HG03097 (cell line): ENCODE data around the gene GALNT7.

Experiments used
- ATAC-seq: cut with Tn5 transposase; IDR thresholded peaks from one replicate; pipeline ENCODE4 v1.9.1; 2021; ENCODE audit not compliant: unreplicated experiment, low FRiP score

Gene GALNT7

GRCh38 chr4:173332963-173333657 is 164.5 kb downstream of the GALNT7 start:
- ATAC-seq: no peak

GRCh38 chr4:173333658-173334084 is 165.1 kb downstream of the GALNT7 start:
- no peak for ATAC-seq

DNA sequence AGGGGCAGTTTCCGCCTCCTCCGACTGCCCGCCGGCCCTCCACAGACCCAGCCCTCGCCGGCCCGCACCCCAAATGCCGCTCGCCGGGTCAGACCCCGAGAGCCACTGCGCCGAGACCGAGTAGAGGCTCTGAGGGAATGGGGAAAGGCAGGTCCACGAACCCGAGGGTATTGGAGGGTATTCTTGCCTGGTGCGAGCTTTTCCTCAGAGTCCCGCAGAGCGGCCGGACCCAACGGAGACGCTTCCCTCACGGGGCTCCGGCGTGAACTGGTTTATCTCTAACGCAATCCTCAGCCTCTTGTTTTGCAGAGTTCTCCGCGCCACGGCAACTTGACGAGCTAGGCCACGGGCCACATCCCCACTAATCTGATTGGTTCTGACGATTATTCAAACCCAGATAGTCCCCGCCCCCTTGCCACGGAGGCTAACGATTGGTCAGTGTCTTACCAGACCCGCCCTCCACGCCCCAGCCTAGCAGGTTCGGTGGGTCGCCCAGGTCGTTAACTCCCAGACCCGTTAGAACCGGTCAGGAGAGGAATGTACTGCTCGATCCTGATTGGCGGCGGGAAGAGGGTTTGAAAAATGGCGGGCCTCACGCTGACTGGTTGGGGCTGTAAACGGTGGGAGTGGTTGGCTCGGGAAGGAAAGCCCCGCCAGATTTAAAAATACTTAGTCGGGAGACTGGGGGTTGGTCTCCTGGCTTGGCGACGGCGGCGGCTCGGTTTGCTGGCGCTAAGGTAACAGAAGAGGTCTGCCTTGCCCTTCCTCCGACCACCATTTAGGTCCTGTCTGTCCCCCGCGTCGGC is 165.7 kb downstream of the GALNT7 start, which contains the start of gene HMGB2:
Gene HMGB2, minus strand, starts transcription at position 274 of the 806 bp plus-strand sequence. CDS start 709 bp downstream, outside the sequence.
- ATAC-seq: peak; percentile 94

- peak; percentile 41 for ATAC-seq
These were observed 166.5 kb downstream of the GALNT7 start for GRCh38 chr4:173334891-173335752.

DNA sequence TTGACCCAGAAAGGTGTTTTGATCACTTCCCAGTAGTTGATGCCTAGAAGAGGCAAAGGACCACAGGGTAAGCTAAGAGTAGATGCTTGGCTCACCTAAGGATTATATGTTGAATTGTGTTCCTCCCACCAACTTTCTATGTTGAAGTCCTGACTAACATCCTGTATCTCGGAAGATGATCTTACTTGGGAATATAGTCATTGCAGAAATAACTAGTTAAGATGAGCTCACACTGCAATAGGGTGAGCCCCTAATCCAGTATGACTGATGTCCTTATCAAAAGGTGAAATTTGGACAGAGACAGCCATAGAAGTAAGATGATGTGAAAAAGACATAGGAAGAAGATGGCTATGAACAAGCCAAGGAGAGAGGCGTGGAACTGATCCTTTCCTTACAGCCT is 168.9 kb downstream of the GALNT7 start:
- ATAC-seq: no peak

- ATAC-seq: no peak
These were observed 175.3 kb downstream of the GALNT7 start for GRCh38 chr4:173343832-173344397.

GRCh38 chr4:173345648-173346047 is 177.0 kb downstream of the GALNT7 start:
- no peak for ATAC-seq

GRCh38 chr4:173346074-173346473 is 177.5 kb downstream of the GALNT7 start:
- no peak for ATAC-seq

DNA sequence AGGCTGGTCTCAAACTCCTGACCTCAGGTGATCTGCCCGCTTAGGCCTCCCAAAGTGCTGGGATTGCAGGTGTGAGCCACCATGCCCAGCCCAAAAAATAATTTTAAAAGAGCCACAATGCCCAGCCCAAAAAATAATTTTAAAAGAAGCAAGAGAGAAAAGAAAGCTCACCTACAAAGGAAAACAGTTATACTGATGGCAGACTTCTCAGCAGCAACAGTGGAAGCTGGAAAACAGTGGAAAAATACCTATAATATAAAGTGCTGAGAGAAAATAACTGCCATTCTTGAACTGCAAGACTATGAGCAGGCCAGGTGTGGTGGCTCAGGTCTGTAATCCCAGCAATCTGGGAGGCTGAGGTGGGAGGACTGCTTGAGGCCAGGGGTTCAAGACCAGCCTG is 178.9 kb downstream of the GALNT7 start:
- no peak for ATAC-seq

- no peak for ATAC-seq
These were observed 189.3 kb downstream of the GALNT7 start for GRCh38 chr4:173357939-173358338.

GRCh38 chr4:173360587-173361221 is 192.1 kb downstream of the GALNT7 start:
- no peak for ATAC-seq

DNA sequence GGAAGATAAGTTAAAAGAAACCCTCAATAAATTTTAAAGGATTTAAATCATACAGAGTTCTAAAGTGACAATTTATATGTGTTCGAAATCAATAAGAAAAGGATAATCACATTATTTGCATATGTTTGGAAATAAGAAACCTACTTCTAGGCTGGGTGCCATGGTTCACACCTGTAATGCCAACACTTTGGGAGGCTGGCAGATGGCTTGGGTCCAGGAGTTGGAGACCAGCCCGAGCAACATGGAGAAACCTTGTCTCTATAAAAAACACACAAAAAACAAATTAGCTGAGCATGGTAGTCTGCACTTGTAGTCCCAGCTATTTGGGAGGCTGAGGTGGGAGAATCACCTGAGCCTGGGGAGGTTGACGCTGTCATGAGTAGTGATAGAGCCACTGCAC is 194.1 kb downstream of the GALNT7 start:
- no peak for ATAC-seq

- no peak for ATAC-seq
These were observed 196.9 kb downstream of the GALNT7 start for GRCh38 chr4:173365359-173365996.

- ATAC-seq: no peak
These were observed 198.7 kb downstream of the GALNT7 start for GRCh38 chr4:173367285-173367684.

- no peak for ATAC-seq
These were observed 199.3 kb downstream of the GALNT7 start for GRCh38 chr4:173367946-173368345.

DNA sequence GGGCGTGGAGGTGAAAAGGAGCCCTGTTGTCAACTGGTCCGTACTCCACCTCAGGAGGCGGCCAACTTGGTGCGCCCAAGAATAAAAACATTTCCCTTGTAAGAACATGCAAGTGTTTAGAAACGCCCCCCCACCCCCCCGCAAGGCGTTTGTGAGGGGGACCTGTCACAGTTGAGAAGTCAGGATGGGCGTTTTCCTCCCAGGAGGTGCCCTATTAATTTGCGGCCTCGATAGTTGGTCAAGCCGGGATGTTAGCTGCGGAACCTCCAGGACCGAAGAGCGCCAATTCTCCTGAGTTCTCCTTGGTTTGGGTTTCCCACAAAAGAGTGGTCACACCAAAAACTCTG is 201.5 kb downstream of the GALNT7 start:
- no peak for ATAC-seq

DNA sequence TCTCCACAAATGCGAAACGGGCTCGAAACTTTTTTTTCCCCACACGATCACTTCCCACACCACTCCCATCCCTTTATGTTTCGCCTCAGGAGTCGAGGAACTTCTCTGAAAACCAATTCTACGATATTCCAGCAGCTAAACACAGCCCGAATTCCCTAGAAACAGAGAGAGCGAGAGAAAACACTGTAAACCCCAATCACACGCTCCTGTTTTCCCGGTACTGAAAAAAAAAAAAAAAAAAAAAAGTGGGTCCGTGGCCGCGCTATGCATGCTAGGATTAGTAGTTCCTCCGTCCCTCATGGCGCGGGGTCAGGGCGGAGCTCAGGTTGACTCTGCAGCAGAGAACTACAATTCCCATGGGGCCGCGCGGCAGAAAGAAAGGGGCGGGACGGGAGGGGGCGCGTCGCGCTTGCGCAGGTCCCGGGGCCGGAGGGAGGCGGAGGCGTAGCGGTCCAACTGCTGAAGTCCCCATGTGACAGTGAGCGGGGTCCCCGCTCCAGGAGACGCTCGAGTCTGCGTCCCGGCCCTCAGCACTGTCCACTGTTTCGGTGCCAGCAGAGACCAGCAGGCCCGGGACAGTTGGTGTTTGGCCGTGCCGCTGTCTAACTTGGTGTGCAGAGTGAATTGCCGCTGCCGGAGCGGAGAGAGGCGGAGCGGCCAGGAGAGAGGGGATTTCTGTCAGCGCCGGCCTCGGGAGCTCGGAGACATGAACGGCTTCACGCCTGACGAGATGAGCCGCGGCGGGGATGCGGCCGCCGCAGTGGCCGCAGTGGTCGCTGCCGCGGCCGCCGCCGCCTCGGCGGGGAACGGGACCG is 202.1 kb downstream of the GALNT7 start, which contains the start of gene SAP30:
Gene SAP30, plus strand, starts transcription at position 478 of the 815 bp plus-strand sequence. Its CDS starts 229 bp downstream, at position 707.
- ATAC-seq: peak; percentile 73

DNA sequence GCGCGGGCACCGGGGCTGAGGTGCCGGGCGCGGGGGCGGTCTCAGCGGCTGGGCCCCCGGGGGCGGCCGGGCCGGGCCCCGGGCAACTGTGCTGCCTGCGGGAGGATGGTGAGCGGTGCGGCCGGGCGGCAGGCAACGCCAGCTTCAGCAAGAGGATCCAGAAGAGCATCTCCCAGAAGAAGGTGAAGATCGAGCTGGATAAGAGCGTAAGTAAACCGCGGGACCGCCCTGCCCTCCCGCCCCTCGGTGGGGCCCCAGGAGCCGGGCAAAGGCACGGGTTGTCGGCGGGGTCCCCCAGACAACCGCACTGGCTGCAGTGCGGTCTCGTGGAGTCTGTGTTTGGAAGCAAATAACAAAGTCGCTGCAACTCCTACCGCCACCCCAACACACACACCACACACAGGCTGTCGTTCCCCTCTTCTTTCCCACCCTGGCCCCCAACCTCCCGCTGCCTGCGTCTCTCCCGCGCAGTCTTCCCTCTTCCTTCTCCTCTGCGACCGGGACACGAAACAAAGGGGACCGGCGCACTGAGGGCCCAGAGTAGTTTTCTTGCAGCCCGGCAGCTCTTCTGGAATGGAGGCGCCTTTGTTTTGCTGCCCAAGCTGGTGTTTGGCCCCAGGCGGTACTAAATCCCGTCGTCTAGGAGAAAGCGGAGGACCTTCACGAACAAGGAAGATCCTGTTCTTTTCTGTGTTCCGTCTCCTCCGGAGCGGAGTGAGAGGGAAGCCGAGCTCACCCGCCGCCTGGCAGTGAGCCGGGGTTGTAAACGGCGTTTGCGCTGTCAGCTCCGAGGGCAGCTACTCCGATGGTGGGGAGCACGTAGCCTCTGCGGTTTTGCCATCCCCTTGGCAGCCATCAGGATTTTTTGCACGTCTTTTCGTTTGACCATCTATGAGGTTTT is 202.9 kb downstream of the GALNT7 start:
- ATAC-seq: peak; percentile 25
